IMR-90 (cell line): ENCODE measurements around the gene C1QL1. TPM values are rescaled to one million over a fixed set of nuclear protein-coding genes. Genes with fewer than 3 reads are reported as not detected.
A peak's percentile ranks its signal among the peaks of the same experiment; 100 is the strongest.

Source experiments
- ATAC-seq: fragments of 200-7000 bp; cut with Tn5 transposase; 2 replicates; pipeline ENCODE4 v1.9.1; 2020; ENCODE audit warnings: low read depth, mild to moderate bottlenecking, moderate library complexity
- BruUV-seq: library from RNA; stranded (reverse); fragments of 400-500 nt; replicated peaks from 2 replicates; lab custom pipeline; 2021; lab: Mats Ljungman, UMichigan
- CTCF ChIA-PET: fragments of 300-600 bp; formaldehyde crosslinking; extraction: SDS; loops from one replicate; lab custom pipeline; 2021; ENCODE audit warnings: antibody characterized with exemption; lab: Yijun Ruan, JAX
- POLR2A ChIA-PET: fragments of 300-600 bp; sonication (Branson Sonifier 250); formaldehyde crosslinking; loops from one replicate; lab custom pipeline; 2022; ENCODE audit warnings: antibody characterized with exemption; ENCODE audit not compliant: unreplicated experiment; lab: Charles Lee
- DNase-seq: peaks from one replicate; pipeline ENCODE4 v3.0.0; 2013
- H2AFZ ChIP-seq: replicated peaks from 2 replicates; pipeline ENCODE3; 2013; ENCODE audit warnings: low read length, mild to moderate bottlenecking; ENCODE audit not compliant: poor library complexity
- H2AK5ac ChIP-seq: 2 replicates; pipeline ENCODE4 v1.6.1; 2013; ENCODE audit warnings: low read depth, low read length, inconsistent platforms
- H2AK9ac ChIP-seq: replicated peaks from 2 replicates; pipeline ENCODE3; 2013; ENCODE audit warnings: mild to moderate bottlenecking, low read depth, low read length, moderate library complexity; ENCODE audit not compliant: poor library complexity
- H2BK120ac ChIP-seq: 2 replicates; pipeline ENCODE4 v1.6.1; 2013; ENCODE audit warnings: low read depth, low read length, inconsistent platforms
- H2BK15ac ChIP-seq: 3 replicates; pipeline ENCODE4 v1.6.1; 2013; ENCODE audit warnings: low read depth, low read length, inconsistent platforms
- H2BK20ac ChIP-seq: 2 replicates; pipeline ENCODE4 v1.6.1; 2013; ENCODE audit warnings: low read depth, mild to moderate bottlenecking, inconsistent platforms, low read length, moderate library complexity
- H2BK5ac ChIP-seq: 2 replicates; pipeline ENCODE4 v1.6.1; 2013; ENCODE audit warnings: mild to moderate bottlenecking, low read depth, low read length, inconsistent platforms; ENCODE audit not compliant: poor library complexity, severe bottlenecking
- H3K14ac ChIP-seq: replicated peaks from 2 replicates; pipeline ENCODE4 v1.6.1; 2013; ENCODE audit warnings: low read depth, low read length, inconsistent platforms
- H3K18ac ChIP-seq: 2 replicates; pipeline ENCODE4 v1.6.1; 2013; ENCODE audit warnings: low read depth, low read length, control low read depth
- H3K23ac ChIP-seq: 2 replicates; pipeline ENCODE4 v1.6.1; 2013; ENCODE audit warnings: low read depth, low read length, inconsistent platforms
- H3K27ac ChIP-seq: 2 replicates; pipeline ENCODE4 v1.5.1; 2013; ENCODE audit warnings: mild to moderate bottlenecking, control low read depth, low read length; ENCODE audit not compliant: insufficient read depth
- H3K27me3 ChIP-seq: 2 replicates; pipeline ENCODE4 v1.6.1; 2013; ENCODE audit warnings: low read length; ENCODE audit not compliant: control insufficient read depth, insufficient read depth
- H3K36me3 ChIP-seq: 2 replicates; pipeline ENCODE4 v1.6.1; 2013; ENCODE audit warnings: low read length, mixed read lengths; ENCODE audit not compliant: control insufficient read depth, insufficient read depth
- H3K4ac ChIP-seq: 2 replicates; pipeline ENCODE4 v1.6.1; 2013; ENCODE audit warnings: low read depth, low read length, inconsistent platforms
- H3K4me1 ChIP-seq: 2 replicates; pipeline ENCODE4 v1.6.1; 2013; ENCODE audit warnings: low read length, mixed read lengths; ENCODE audit not compliant: control insufficient read depth, insufficient read depth
- H3K4me2 ChIP-seq: 2 replicates; pipeline ENCODE4 v1.6.1; 2013; ENCODE audit warnings: low read depth, mild to moderate bottlenecking, control low read depth, low read length, moderate library complexity
- H3K4me3 ChIP-seq: 2 replicates; pipeline ENCODE4 v1.5.1; 2013; ENCODE audit warnings: low read depth, mild to moderate bottlenecking, control low read depth, low read length, moderate library complexity; ENCODE audit not compliant: insufficient read depth
- H3K56ac ChIP-seq: 2 replicates; pipeline ENCODE4 v1.6.1; 2013; ENCODE audit warnings: low read length, inconsistent platforms; ENCODE audit not compliant: insufficient read depth; ENCODE audit errors: extremely low read depth
- H3K79me1 ChIP-seq, 2 experiments: 2 replicates each; pipeline ENCODE4 v1.6.1; 2013; ENCODE audit warnings: low read length in 2 of 2, inconsistent platforms in 1 of 2, low read depth in 1 of 2
- H3K9ac ChIP-seq: 2 replicates; pipeline ENCODE4 v1.6.1; 2013; ENCODE audit warnings: low read depth, low read length, control low read depth
- H3K9me1 ChIP-seq: 2 replicates; pipeline ENCODE4 v1.6.1; 2013; ENCODE audit warnings: low read length, inconsistent platforms; ENCODE audit not compliant: insufficient read depth
- H3K9me3 ChIP-seq: 2 replicates; pipeline ENCODE4 v1.6.1; 2013; ENCODE audit warnings: low read length; ENCODE audit not compliant: control insufficient read depth, insufficient read depth
- H4K20me1 ChIP-seq: 2 replicates; pipeline ENCODE4 v1.6.1; 2013; ENCODE audit warnings: low read length, inconsistent platforms; ENCODE audit not compliant: insufficient read depth
- H4K5ac ChIP-seq: 2 replicates; pipeline ENCODE4 v1.6.1; 2013; ENCODE audit warnings: mild to moderate bottlenecking, low read depth, low read length, control low read depth
- H4K8ac ChIP-seq, 2 experiments: 2 replicates each; pipeline ENCODE4 v1.6.1; 2013; ENCODE audit warnings: low read depth in 2 of 2, low read length in 2 of 2, control low read depth in 1 of 2, inconsistent platforms in 1 of 2
- H4K91ac ChIP-seq: 2 replicates; pipeline ENCODE4 v1.6.1; 2013; ENCODE audit warnings: low read depth, low read length, inconsistent platforms; ENCODE audit not compliant: insufficient read depth
- MAFK ChIP-seq: IDR thresholded peaks from 2 replicates; pipeline ENCODE4 v1.6.1; 2012; ENCODE audit warnings: low read depth, low read length, improper control_type of control experiment
- WGBS, 2 experiments: methylation state at CpG; one replicate each; pipeline versions ENCODE4 v1.1.5 to v1.1.7; 2013; ENCODE audit warnings: missing lambda C conversion rate in 2 of 2; ENCODE audit not compliant: insufficient read length in 1 of 2; ENCODE audit errors: extremely low coverage in 2 of 2; 5-methylcytosine and 5-hydroxymethylcytosine counted together
- dilution Hi-C: fragments of 300-500 bp; cut with HindIII; formaldehyde crosslinking; loops from one replicate; pipeline ENCODE4 v1.14.3; 2018; ENCODE audit warnings: low sequenced_read_pairs; ENCODE audit not compliant: unreplicated experiment
- in situ Hi-C: fragments of 300-500 bp; cut with MboI; formaldehyde crosslinking; loops from 3 replicates; pipeline ENCODE4 v1.14.3; 2019; ENCODE audit warnings: low sequenced_read_pairs, inconsistent platforms, mixed read lengths
- intact Hi-C: fragments of 100-400 bp; cut with micrococcal nuclease; formaldehyde crosslinking; loops from 2 replicates; pipeline ENCODE4 v1.10.0; 2022
- polyA plus RNA-seq, 3 experiments: library from polyadenylated mRNA; depleted of rRNA; stranded (reverse); fragments of >200 nt; gene quantifications; 2 replicates each; pipeline ENCODE4 v1.2.3, GENCODE V29; 2012; ENCODE audit warnings: low replicate concordance in 1 of 3
- total RNA-seq: library from RNA; depleted of rRNA; stranded (reverse); fragments of >200 nt; gene quantifications from 2 replicates; pipeline ENCODE4 v1.2.3, GENCODE V29; 2012
- TF ChIP-seq, protein P1 (sequence below): fragments of 150-350 bp; IDR thresholded peaks from 2 replicates; pipeline ENCODE4 v1.6.1; 2016; ENCODE audit warnings: low read depth, mild to moderate bottlenecking, low read length, moderate library complexity, borderline replicate concordance

The C1QL1 gene
- total and polyA plus RNA-seq, 2 of the 4 experiments (the other 2 are of a cell fraction) = 0.18 to 0.84 TPM

DNA sequence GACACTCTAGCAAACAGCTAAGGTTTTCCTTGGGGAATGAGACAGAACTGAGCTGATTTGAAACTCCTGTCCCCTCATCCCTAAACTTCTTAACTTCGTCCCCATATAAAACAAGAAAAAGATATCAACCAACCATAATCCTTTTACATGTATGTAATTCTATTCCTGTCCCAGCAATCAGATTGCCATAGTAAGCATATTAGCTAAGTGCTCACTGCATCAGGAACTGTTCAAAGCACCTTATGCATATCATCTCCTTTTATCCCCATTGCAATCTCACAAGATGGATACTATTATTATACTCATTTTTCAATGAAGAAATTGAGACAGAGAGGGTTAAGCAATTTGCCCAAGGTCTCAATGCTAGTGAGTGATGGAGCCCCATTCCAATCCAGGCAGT lies 27.3 kb downstream of the C1QL1 start:
- Histone ChIP-seq H3K27me3 (no peaks in the 10 kb centered on the region), H2BK120ac (no peak overlapping the region), H2BK5ac (no peak overlapping the region), H4K20me1 (peaks cover 7% of the 10 kb centered on the region), H4K91ac (no peak overlapping the region), H3K14ac (no peak overlapping the region), H3K4ac (no peak overlapping the region), H3K79me1 (peaks cover 20 to 41% of the 10 kb centered on the region in 2 experiments), H4K5ac (no peak overlapping the region), H3K4me1 (peaks cover 12% of the 10 kb centered on the region), H3K4me2 (peak overlapping the region; percentile 26), H3K27ac (no peak overlapping the region), H3K36me3 (no peaks in the 10 kb centered on the region), H3K56ac (no peak overlapping the region), H2BK15ac (no peak overlapping the region), H3K4me3 (no peak overlapping the region), H2AK9ac (no peak overlapping the region), H3K18ac (no peak overlapping the region), H3K9me1 (peaks cover 10% of the 10 kb centered on the region), H4K8ac (peak overlapping the region in 1 of 2 experiments; percentile 40; a peak in 1 of 4 replicates), H2AK5ac (no peak overlapping the region), H3K23ac (peak overlapping the region; percentile 66; the same call in 1 of the 2 replicates), H3K9me3 (no peaks in the 10 kb centered on the region), H3K9ac (no peak overlapping the region), H2BK20ac (0 out of 2 replicates have a peak overlapping the region, but pooled peaks have one; percentile 16), H2AFZ (no peak overlapping the region)
- ChIA-PET CTCF (interaction anchor here (0.5 kb wide), 1 partner anchor 27 kb away, joined by 3 read pairs; the partner anchor contains the start of gene C1QL1), POLR2A (interaction anchor here (0.6 kb wide), 1 partner anchor 17 kb away, joined by 3 read pairs; no protein-coding TSS in a partner anchor)
- TF ChIP-seq, protein P1, sequence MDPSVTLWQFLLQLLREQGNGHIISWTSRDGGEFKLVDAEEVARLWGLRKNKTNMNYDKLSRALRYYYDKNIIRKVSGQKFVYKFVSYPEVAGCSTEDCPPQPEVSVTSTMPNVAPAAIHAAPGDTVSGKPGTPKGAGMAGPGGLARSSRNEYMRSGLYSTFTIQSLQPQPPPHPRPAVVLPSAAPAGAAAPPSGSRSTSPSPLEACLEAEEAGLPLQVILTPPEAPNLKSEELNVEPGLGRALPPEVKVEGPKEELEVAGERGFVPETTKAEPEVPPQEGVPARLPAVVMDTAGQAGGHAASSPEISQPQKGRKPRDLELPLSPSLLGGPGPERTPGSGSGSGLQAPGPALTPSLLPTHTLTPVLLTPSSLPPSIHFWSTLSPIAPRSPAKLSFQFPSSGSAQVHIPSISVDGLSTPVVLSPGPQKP = no peak
- TF ChIP-seq MAFK = peak; percentile 27; the same call in 1 of the 2 replicates
- in situ Hi-C loops = no loop called here
- DNase-seq (no peak), ATAC-seq (no peak)
- dilution Hi-C loops = no loop called here
- no TSS peak for BruUV-seq
- WGBS, 2 experiments = 100% methylated on average over 1 of the region's 1 CpG; no CpG with 5 or more reads in 1 of the 2 experiments
- intact Hi-C loops = no loop called here
